Sigmoid colon (tissue), 4 donors: ENCODE data around the gene TBC1D16.

Experiments
- POLR2AphosphoS5 ChIP-seq, 4 donors: sonication (generic); formaldehyde crosslinking; IDR thresholded peaks; one replicate each; pipeline ENCODE4 v1.6.1; 2017; ENCODE audit warnings: antibody characterized with exemption in 4 of 4
- TF ChIP-seq, protein P1 (sequence below), 4 experiments: fragments of 450-650 bp in 3 of 4; fragments of 200-600 bp in 1 of 4; IDR thresholded peaks; one replicate each; pipeline ENCODE4 v1.5.1; 2016 to 2019; ENCODE audit warnings: antibody characterized with exemption in 4 of 4, mild to moderate bottlenecking in 3 of 4, moderate library complexity in 2 of 4

DNA sequence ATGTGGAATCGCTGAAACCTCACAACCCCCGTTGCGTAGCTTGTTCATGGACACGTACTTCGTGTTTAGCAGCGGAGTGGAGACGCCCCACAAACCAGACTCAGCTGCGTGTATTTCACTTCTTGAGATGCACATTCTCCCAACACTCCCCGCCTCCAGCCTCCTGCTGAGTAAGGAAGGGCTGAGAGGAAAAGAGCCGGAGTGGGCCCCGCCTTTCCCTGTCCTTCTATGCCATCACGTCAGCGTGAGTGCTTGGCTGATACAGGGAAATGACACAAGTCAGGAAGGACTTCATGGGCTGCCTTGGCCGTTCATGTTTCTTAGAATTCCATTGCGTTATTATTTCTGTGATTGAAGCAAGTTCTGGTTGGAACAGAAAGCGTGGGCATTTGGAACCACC is 127.8 kb downstream of the TBC1D16 start:
- no peak for TF ChIP-seq POLR2AphosphoS5 (IDR thresholded peaks at IDR 0.05)
- TF ChIP-seq, protein P1, sequence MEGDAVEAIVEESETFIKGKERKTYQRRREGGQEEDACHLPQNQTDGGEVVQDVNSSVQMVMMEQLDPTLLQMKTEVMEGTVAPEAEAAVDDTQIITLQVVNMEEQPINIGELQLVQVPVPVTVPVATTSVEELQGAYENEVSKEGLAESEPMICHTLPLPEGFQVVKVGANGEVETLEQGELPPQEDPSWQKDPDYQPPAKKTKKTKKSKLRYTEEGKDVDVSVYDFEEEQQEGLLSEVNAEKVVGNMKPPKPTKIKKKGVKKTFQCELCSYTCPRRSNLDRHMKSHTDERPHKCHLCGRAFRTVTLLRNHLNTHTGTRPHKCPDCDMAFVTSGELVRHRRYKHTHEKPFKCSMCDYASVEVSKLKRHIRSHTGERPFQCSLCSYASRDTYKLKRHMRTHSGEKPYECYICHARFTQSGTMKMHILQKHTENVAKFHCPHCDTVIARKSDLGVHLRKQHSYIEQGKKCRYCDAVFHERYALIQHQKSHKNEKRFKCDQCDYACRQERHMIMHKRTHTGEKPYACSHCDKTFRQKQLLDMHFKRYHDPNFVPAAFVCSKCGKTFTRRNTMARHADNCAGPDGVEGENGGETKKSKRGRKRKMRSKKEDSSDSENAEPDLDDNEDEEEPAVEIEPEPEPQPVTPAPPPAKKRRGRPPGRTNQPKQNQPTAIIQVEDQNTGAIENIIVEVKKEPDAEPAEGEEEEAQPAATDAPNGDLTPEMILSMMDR (IDR thresholded peaks at IDR 0.05): no peak
